Uterus (tissue), 2 donors: Measurements from ENCODE around the gene PTPRN2.

Experiments used
- CTCF ChIP-seq, 4 experiments: fragments of 200-600 bp in 2 of 4; fragments of 450-650 bp in 2 of 4; sonication (generic) in 2 of 4; IDR thresholded peaks; one replicate each; pipeline ENCODE4 v1.5.1; 2016 to 2019; ENCODE audit warnings: antibody characterized with exemption in 4 of 4, mild to moderate bottlenecking in 2 of 4, moderate library complexity in 1 of 4
- POLR2A ChIP-seq, 2 donors: fragments of 450-650 bp; IDR thresholded peaks; one replicate each; pipeline ENCODE4 v1.6.1; 2016; ENCODE audit warnings: antibody characterized with exemption in 2 of 2, mild to moderate bottlenecking in 1 of 2, moderate library complexity in 1 of 2

GRCh38 chr7:157679607-157680006 lies 908.0 kb downstream of the PTPRN2 start:
- TF ChIP-seq CTCF (IDR thresholded peaks at IDR 0.05) (no peak), POLR2A (IDR thresholded peaks at IDR 0.05) (no peak)
